Iris pigment epithelial cell (primary cell): Measurements from ENCODE around the gene AEBP2.
"Not testable (repeated sequence)": the region's sequence is repeated elsewhere in the genome, so short reads cannot be mapped to it uniquely, and the experiment has no call there.

Source experiments
- DNase-seq: peaks from one replicate; pipeline ENCODE4 v3.0.0-alpha.2; 2011; ENCODE audit warnings: low read depth

Gene AEBP2

DNA sequence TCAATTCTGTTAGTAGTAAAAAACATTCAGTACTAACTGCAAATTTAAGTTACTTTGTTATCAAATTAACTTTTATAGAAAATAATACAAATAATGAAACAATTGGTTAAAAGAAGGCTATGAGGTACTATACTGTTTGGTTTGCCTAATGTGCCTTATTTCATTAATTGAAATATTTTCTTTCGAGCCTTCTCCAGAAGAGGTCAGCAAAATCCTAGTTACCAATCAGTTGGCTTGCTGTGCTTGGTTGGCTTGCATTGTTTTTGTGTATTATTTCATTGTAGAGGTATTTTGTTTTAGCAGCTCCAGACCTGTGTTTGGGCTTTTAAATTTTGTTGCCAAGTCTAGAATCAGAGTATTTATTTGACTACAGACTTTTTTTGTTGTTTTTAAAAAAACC, 68.5 kb downstream of the AEBP2 start:
- DNase-seq, result no peak

DNA sequence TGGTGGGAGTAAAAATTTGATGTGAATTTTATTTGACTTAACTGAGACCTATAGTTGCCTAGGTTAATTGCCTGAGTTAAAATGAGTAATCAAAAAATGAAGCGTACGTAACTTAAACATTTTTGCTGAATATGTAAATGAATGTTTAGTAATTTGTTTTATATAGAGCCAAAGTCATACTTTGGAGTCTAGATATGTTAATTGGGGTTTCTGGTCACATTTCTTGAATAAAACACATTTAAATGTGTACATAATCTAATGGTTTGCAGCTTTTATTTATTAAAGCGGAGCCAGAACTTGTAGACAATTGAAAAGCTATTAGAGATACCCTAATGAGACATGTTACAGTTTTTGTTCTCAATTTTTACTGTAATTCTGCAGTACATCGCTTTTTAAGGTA, 71.2 kb downstream of the AEBP2 start:
- DNase-seq, result no peak

DNA sequence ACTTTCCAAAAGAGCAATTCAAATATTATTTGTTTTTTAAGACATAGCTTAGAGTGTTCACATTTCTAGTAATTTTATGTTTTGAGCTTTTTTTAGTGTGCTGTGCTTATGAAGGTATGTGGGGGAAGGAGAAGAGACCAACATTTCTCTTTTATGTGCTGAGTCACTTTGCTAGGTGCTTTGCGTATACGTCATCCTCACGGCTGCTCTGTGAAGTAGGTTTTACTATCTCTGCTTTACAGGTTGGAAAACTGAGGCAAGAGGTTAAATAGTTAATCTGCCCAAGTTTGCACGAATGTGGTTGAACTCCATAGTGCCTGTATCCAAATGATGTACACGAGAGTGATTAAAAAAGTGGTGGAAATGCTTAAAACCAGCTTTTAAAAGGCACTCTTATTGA, 75.9 kb downstream of the AEBP2 start:
- peak; percentile 39 for DNase-seq

DNA sequence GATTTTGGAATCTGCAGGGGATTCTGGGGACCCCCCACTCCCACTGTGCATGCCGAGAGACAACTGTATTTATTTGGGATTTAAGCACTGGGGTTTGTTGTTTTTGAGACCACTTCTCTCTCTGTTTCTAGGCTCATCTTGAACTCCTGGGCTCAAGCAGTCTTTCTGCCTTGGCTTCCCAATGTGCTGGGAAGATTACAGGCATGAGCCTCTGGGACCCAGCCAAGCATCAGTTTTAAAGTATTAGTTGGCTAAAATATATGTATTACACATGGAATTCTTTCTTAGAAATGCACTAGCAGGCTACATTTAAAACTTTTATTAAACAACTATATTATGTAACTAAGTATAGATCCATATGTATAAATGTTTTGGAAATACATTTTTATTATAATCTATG, 78.3 kb downstream of the AEBP2 start:
- DNase-seq, result no peak

DNA sequence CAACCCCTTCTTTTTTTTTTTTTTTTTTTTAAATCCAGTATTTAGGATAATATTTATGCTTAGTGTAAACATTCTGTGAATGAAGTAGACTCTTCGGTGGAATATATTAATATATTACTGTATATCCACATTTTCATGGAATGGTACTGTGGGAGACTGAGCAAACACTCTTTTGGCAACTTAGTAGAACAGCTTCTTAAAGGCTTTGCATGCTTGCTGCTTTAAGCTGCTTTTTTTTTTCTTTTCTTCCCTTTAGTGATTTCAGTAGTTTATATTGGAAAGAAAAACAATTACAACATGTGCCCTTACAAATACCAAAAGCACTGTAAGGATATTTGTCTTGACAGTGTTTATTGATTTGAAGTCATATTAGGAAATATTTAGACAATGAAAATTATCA, 78.9 kb downstream of the AEBP2 start:
- no peak for DNase-seq

DNA sequence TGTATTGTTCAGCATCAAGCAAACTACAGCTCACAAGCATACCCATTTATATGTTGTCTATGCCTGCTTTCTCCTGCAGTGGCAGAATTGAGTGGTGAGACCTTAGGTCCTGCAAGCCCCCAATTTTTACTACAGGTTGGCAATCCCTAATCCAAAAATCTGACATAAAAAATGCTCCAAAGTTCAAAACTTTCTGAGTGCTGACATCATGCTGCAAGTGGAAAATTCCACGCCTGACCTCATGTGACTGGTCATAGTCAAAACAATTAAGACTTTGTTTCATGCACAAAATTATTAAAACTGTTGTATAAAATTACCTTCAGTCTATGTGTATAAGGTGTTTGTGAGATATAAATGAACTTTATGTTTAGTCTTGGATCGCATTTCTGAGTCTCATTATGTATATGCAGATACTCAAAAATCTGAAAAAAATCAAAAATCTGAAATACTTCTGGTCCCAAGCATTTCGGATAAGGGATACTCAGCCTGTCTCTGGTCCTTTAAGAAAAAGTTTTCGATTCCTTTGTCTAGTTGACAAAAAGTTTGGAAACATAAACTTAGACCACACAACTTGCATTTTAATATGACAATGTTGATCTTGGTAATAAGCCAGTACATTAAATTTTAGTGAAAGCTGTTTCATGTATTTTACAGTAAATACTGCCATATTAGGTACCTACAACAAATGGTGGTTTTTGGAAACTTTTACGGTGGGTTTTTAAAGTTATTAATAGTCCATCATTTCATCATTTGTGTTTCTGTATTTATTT, 81.5 kb downstream of the AEBP2 start:
- DNase-seq, result no peak

DNA sequence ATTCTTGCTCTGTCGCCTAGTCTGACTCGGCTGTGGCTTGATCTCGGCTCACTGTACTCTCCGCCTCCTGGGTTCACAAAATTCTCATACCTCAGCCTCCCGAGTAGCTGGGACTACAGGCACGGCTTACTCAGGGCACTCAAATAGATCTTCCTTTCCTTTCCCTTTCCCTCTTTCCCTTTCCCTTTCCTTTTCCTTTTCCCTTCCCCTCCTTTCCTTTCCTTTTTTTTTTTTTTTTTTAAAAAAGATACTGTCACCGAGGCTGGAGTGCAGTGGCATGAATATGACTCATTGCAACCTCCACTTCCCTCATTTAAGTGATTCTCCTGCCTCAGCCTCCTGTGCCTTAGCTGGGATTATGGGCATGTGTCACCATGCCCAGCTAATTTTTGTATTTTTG, 86.0 kb downstream of the AEBP2 start:
- DNase-seq, result no peak

DNA sequence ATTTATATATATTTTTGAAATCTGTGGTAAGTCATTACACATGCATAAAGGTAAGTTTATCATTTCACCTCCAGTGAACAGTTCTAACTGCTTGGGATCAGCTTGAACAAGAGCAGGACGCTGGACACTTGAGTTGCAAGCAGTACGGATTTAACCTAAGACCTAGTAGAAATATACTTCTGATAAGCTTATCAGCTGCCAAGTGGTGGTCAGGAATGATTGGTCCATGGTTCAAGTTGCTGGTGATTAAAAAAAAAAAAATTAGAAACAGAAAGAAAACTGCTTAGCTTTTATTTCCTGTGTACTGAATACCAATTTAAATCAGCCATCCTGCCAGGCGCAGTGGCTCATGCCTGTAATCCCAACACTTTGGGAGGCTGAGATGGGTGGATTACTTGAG, 88.6 kb downstream of the AEBP2 start:
- DNase-seq, result no peak

DNA sequence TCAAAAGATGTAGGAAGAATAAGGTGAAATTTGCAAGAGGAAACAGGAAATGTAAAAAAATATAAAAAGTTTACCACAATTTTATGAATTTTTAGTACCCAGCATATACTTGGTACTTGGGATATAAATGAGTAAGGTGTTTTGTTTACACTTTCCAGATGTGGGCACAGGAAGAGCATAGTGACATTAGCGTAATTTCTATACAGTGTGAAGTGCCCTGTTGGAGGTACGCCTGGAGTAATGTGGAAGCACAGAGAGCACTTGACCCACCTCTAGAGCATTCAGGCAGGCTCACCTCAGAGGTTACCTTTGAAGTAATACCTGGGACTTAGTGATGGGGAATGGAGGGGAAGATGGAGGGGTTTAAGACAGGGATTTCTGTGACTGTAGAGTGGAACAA, 89.5 kb downstream of the AEBP2 start:
- no peak for DNase-seq

DNA sequence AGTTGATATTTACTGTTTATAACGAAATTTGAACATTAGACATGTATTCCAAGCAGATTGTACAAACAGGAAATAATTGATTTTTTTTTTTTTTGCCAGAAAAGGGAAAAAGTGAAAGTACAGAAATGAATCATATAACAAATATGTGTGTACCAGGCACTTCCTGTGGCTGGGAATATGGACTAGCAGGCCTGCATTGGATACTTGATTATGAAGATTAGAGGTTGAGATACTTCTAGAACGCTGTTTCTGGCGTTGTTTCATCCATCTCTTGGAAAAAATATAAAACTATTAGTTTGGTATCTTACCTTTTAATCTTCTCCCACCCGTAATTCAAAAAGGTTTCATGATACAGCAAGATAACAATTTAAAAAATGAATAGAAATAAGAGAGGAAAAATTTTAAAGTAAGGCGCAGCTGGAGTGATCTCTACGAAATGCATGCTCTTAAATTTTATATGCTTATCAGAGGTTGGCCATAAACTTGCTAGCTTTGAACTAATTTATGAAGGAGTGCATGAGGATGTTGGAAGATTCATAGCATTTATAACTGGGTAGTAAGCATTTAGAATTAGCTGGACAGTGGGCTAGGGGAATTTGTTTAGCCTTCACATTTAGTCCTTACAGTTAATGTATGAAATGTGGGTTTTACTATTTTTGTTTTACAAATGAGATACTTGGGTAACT, 90.8 kb downstream of the AEBP2 start:
- DNase-seq, result peak; percentile 72

DNA sequence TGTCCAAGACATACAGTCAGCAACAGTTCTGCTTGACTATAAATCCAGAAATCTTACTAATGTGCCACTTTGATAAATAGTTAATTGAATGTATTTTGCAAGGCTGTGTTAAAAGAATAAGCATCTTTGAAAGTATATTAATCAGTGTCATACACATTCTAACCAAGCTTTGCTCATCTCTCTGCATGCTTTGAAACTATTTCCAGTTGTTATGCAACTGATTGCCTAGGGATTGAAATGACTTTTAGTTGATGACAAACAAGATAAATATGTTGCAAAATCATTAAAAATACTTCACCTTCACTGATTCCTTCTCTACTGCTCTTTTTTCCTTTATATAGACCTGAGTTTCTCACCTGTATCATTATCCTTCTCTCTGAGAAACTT, 91.3 kb downstream of the AEBP2 start:
- peak; percentile 63 for DNase-seq

DNA sequence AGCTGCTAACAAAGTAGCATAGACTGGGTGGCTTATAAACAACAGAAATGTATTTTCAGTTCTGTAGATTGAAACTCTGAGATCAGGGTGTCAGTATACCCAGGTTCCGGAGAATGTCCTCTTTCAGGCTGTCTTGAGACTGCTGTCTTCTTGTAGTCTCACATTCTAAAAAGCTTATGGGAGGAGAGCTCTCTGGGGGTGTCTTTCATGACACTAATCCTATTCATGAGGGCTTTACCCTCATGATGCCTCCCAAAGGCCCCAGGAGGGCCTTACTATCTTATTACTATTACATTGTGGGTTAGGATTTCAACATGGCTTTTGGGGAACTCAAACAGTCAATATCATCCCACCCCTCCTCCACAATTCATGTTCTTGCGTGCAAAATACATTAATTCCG, 94.3 kb downstream of the AEBP2 start:
- no peak for DNase-seq

DNA sequence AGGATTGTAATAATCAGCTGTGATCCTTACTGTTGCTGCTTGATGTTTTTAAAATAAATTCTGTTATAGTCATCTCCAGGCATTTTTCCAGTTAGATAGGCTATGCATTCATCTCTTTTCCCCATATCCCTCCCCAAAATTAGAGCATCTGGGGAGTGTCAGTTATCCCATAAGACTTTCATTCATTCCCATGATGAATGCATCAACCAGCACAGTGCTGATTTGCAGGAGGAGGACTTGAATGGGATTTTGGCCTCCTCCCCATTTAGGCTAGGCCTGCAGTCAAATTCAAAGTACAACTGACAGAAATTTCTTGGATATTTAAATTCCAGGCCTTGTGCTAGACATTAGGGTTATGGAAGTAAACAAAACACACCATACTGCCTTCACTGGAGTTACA, 99.8 kb downstream of the AEBP2 start:
- DNase-seq, result no peak

DNA sequence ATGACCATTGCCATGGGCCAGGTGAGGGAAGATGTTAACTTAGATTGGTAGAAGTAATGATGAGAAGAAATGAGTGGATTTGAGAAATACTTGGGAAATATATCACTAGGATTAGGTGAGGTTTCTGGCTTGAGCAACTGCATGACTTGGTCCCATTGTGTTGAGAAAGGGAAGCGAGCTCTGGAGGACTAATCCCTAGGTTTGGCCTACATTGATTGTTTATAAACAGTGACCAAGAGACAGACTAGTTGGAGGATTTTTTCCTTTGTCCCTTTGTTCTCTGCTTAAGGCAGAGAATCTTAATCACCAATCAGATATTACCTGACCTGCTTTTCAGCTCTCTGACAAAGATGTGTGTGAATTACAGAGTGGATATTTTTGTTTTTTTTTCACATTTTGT, 100.5 kb downstream of the AEBP2 start:
- peak; percentile 69 for DNase-seq

DNA sequence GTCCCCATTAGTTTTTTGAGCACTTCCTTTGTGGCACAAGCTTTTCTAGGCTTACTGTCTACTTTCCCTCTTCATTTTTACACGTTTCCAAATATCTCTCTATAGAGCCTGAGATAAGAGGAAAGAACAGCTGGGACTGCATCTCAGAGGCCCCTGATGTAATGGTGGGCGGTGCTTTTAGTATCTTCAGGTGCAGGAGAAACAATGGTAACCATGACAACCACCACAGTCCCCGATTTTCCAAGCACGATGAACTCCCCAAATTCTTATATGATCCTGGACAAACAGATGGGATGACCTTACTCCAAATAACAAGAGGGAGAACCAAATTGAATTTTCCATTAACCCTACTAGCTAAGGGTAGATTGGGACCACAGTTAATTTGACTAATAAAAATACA, 103.3 kb downstream of the AEBP2 start:
- DNase-seq, result no peak

DNA sequence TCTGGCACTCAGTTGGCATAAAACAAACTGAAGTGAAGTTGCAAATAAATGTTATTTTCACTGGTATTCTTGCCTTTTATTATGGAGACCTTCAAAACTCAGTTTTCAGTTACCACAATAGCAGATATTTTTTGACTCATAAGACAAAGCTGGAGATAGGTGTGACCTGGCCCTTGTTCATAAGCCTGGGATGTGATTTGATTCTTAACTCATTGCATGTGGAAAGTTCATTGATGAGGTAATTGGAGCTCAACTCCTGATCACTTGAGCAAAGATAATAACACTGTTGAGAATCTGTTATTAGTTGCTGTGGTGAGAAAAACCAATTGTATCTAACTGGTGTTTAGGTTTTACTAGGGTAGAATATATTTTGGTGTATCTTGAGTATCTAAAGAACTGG, 105.1 kb downstream of the AEBP2 start:
- no peak for DNase-seq

DNA sequence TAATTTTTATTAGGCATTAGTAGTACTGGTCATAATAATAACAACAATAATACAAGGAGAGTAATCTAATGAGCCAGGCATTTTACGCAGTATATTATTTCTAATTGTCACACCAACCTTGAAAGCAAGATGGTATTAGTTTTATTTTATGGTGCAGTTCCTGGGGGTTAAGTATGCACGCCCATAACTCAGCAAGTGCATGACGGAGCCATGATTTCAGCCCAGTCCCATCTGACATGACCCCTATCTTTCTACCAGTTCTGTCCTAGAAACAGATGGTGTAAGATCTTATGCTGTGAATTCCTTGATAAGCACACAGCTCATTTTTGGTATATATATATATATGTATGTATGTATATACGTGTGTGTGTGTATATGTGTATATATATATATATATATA, 106.0 kb downstream of the AEBP2 start:
- no peak for DNase-seq

DNA sequence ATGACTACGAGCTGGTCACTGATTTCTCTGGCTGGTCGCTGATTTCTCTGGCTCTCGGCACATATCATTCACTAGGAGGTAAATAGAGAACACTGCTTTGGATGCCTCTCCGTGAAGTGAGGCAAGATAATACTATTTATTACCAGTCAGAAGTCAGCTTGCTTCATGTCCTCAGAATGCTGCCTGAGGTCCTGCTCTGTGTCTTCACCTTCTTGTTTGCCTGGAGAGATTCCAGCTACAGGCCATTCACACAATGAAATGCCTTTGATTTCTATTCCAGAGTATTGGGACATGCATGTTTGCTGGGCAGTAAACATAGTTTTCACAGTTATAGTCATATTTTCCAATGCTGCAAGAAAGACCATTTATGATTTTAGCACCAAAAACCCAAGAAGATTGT, 106.7 kb downstream of the AEBP2 start:
- DNase-seq, result peak; percentile 67

DNA sequence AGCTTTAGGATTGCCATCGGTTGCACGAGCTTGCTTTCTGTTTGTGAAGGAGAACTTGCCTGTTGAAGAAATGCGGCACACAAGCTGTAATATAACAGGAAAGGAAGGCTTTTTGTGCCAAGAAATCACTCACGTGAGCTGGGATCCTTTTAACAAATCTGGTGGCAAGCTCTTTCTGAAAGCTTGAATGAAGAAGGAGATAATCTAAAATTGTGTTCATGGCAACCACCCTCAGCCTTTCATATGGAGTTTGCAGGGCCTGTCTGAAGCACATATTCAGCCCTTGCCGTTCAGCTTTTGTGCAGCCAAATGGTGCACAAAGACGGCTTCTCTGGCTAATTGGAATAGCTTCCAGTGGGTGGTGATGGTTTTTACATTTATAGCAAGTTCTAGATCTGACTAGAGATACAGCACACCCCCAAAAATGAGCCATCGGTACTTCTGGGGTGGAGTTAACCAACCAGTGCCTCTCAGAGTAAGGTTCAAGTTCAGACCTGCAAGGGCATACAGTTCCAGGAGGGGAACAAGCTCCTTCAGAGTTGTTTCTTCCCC, 107.4 kb downstream of the AEBP2 start:
- peak; percentile 58 for DNase-seq

DNA sequence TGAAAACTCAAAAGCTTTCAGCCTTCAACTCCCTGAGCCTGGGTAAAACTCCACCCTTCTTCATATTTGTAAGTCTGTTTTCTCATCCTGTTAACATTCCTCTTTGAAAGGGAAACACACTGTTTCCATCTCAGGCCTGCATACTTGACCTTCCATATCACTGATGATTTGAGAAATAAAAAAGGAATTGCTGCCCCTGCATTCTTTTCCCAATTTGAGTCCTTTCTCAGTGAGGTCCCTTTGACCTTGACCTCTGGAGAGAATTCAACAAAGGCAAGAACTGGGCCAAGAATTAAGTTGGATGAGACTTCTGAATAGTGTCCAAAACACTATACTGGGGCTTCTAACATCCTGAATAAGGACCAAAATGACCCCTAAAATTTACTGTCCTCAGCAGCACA, 108.0 kb downstream of the AEBP2 start:
- DNase-seq, result peak; percentile 58

DNA sequence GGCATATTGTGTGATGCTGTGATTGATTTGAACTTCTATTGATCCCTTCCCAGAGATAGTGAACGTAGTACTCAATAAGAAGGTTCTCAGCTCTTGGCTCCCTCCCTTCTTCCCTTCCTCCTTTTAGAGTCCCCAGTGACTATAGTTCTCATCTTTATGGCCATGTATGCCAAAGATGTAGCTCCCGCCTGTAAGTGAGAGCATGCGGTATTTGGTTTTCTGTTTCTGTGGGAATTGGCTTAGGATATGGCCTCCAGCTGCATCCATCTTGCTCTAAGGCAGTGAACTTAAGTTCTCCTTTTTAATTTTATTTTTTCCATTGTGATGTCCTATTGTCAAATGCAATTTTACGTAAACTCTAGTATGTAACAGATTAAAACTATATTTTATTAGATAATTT, 109.5 kb downstream of the AEBP2 start:
- no peak for DNase-seq

DNA sequence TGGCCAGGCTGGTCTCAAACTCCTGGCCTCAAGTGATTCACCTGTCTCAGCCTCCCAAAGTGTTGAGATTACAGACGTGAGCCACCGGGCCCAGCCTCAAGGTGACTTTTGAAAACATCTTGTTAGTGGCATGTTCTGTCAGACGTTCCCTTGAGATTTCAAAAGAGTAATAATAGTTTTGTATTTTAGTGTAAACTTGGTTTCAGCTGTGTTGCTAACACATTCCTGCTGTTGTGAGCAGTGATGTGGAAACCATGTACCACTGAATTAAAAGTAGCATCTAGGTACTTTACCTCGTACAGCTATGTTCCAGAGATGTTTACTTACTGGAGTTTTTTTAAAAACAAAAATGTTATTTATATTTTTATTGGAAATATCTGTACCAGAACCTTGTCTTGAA, 111.3 kb downstream of the AEBP2 start:
- DNase-seq, result no peak

DNA sequence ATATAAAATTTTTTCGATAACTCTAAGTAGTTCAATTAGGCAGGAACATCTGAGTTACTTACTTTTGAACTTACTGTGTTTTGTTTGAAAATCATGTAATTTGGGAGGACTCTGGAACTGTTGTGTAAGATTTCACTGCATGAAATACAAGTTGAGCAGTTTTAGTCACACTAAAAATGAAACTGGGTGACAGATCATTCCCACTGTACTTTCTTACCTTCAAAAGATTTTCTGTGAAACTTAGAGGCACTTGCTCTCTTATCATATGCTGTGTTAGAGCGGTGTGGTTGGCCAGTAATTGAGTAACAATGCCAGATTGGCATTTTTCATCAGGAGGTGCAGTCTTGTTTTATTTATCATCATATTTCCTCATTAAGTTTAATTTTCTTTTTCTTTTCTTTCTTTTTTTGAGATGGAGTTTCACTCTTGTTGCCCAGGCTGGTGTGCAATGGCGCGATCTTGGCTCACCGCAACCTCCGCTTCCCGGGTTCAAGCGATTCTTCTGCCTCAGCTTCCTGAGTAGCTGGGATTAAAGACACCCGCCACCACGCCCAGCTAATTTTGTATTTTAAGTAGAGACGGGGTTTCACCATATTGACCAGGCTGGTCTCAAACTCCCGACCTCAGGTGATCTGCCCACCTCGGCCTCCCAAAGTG, 113.3 kb downstream of the AEBP2 start:
- DNase-seq, result not testable (repeated sequence)
